Measurements from ENCODE around the gene SCO2.

DNA sequence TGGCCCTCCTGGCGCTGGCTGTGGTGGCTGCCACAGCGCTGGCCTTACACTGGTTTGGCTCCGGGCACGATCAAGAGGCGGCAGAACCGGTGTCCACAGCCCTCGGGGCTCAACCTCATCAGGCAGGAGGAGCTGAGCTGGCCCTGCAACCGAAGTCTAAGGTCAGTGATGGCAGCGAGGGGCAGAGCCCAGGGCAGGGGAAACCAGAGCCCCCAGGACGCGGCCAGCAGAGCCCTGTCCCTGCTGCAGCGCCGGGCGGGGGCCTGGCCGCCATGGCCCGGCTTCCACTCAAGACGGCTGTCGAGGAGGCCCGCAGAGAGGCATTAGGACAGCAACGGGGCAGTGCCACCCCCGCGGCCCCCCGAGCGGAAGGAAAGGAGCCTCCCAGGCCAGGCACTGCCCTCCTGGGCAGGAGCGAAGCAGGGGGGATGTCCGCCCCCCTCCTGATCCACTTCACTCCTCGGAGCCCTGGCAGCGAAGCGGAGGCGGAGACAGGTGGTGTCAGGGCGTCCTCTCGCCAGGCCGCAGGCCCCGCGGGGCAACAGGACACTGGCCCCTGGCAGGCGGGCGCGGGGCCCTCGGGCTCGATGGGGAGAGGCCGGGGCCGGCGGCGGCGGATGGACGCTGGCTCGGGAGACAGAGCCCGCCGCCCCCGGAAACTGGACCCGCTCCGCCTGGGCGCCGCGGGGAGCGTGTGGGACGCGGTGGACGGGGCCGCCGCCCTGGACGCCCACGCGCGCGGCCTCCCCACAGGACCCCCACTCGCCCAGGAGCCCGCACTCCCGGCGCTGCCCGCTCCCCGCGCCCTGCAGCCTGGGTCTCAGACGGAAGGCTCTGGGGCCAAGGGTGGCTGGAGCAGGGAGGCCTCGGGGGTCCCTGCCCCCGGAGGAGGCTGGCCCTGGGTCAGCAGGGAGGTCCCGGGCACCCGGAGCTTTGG, 21.2 kb upstream of the SCO2 start:
- no peak for TF ChIP-seq HDAC1 (IDR thresholded peaks at IDR 0.05)
- TF ChIP-seq CTCF (IDR thresholded peaks at IDR 0.05 in 2 of 3, conservative IDR thresholded peaks at IDR 0.05 in 1 of 3; ENCODE audit: insufficient read depth in 2 of 3, low read depth in 1 of 3, low read length in 3 of 3): no peak
